ENCODE measurements around the gene GRID2.

GRID2 gene

DNA sequence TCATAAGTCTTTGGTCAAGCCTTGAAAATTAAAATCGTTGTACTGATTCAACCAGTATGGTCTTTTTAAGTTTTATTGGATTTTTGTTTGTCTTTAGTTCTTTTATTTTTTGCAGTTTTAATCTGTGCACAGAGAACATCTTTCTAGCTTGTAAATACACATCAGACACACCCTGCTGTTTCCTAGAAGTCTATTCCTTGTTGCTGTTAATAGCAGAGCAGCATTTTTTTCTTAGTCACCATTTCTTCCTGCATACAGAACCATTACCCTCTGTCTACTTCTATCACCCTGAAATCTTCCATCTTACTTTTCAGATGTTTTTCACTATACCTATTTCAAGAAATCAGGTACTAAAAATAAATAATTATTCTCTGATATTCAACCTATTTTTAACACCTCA lies 375.4 kb downstream of the GRID2 start:
- DNase-seq (ENCODE audit: low read depth): no peak

DNA sequence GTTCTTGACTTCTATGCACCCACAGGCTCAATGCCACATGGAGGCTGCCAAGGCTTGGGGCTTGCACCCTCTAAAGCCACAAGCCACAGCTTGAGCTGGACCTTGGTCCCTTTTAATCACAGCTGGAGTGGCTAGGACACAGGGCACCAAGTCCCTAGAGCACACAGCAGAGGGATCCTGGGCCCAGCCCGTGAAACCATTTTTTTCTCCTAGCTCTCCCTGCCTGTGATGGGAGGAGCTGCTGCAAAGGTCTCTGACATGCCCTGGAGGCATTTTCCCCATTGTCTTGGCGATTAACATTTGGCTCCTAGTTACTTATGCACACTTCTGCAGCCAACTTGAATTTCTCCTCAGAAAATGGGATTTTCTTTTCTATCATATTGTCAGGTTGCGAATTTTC lies 410.9 kb downstream of the GRID2 start:
- DNase-seq (ENCODE audit: low read depth): no peak

DNA sequence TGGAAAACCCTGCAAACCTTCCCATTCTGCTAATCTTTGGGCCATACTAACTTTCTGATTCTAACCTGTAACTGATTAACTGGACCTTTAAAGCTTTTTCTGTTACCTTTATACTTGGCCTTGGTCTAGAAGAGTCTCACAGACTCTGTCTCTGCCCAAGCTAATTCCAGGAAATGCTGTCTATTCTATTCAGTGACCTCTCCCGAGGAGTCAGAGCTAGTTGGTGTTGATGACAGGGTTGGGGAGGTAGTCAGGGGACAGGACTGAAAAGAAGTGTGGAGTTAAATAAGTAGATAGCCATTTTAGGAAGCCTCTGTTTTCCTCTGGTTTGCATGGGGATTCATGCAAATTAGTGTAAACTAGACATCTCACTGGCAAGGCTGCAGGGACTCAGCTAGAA lies 429.5 kb downstream of the GRID2 start:
- DNase-seq (ENCODE audit: low read depth): no peak

DNA sequence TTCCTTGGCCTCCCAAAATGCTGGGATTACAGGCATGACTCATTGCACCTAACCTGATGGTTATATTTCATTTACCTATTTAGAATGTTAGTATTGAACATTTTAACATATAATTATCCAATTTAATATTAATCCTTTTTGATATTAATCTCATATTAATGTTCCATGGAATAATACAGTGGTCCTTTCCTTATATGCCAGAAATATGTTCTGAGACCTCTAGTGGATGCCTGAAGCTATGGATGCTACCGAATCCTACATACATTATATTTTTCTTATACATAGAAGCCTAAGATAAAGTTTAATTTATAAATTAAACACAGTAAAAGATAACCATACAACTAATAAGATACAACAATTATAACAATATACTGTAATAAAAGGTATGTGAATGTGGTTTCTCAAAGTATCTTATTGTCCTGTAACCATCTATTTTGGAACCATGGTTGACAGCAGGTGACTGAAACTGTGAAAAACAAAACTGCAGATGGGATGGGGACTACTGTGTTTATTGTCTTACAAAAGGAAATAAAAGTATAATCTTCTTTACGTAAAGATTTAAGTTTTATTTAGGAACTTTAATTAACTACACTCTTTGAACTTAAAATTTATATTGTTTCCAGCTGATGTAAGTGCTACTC lies 431.4 kb downstream of the GRID2 start:
- DNase-seq (ENCODE audit: low read depth): no peak

GRCh38 chr4:92760433-92760832 lies 456.7 kb downstream of the GRID2 start:
- no peak for DNase-seq (ENCODE audit: low read depth)

DNA sequence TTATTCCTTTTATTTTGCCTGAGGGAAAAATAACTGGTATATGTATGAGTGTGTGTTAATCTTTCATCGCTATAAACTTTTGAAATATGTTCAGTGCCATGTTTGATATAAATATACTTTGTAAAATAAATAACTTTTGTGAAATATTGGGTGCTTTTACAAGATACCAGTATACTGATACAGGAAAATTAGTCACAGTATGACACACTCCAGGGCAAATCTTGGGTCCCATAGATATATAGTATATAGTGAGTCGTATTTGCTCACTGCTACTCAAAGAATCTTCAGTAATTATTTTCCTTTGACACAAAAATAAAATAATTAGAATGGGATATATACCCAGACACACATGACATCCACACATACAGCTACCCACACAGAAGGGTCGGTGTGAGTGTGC lies 472.3 kb downstream of the GRID2 start:
- no peak for DNase-seq (ENCODE audit: low read depth)

- no peak for DNase-seq (ENCODE audit: low read depth)
Observed at GRCh38 chr4:92789741-92790140, 486.0 kb downstream of the GRID2 start.

- DNase-seq (ENCODE audit: low read depth): no peak
Observed at GRCh38 chr4:92791871-92792440, 488.2 kb downstream of the GRID2 start.

- DNase-seq (ENCODE audit: low read depth): no peak
Observed at GRCh38 chr4:92809381-92809780, 505.6 kb downstream of the GRID2 start.

DNA sequence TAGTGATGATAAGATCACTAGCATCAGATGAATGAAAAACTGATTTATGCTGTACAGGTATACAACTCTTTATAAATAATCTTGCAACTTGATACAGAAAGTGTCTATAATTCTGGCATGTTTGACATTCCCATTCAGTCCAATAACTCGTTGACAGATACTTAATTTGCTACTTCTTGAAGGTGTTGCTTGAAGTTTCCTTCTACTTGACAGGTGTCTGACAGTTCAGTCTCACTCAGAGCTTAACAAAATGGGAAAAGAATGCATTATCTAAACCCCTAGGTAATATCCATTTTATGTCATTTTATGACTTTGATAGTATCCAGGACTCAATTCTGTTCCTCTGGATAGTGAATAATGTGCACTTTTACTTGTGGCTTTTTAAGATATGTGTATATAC lies 508.9 kb downstream of the GRID2 start:
- no peak for DNase-seq (ENCODE audit: low read depth)

GRCh38 chr4:92814677-92815076 lies 510.9 kb downstream of the GRID2 start:
- no peak for DNase-seq (ENCODE audit: low read depth)

DNA sequence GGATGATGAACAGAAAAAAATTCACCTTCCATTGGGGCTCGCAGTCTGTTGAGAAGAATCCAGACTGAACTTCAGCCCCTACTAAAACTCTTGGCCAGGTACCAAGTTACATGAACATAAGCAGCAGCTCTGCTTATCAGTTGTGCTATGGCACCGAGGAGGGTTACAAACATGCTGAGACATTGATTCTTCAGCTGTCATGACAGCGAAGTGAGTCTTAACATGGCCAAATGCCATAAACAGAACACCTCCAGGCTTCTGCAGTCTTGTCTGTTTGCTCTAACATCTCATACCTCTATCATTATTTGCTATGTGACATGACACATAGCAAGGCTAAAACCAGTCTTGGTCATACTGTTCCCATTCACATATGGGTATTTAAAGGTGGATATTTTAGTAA lies 521.5 kb downstream of the GRID2 start:
- DNase-seq (ENCODE audit: low read depth): no peak

DNA sequence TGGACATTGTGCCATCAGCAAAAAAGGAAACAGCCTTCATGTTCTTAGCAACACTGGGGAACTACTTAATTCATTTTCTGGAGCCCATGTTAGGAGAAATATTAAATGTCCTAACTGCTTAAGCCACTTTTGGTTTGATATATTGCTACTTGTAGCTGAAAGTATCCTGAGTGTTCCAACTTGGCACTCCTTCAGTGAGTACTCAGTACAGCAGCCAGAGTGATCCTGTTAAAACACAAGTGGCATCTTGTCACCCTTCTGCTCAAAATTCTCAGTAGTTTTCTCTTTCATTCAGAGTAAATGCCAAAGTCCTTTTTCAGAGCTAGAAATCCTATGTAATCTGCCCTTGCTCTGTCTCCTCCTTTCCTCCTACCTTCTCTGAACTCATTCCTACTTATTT lies 522.0 kb downstream of the GRID2 start:
- DNase-seq (ENCODE audit: low read depth): no peak

DNA sequence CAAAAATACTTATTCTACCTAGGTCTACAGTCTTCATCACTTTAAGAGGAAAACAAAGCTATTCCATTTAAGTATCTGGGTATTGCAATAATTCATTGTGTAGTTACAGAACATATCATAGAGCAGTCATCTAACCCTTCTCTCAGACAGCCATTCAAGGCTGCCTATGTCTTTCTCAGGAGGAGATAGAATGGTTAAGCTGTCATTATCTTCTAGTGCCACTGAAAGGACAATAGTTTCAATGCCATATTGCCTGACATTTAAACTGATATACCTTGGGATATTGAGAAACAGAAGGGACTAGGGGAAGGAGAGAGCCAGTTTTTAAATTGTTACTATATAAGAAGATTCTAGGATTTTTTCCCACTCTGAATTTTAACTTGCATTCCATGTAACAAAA lies 527.0 kb downstream of the GRID2 start:
- DNase-seq (ENCODE audit: low read depth): no peak

DNA sequence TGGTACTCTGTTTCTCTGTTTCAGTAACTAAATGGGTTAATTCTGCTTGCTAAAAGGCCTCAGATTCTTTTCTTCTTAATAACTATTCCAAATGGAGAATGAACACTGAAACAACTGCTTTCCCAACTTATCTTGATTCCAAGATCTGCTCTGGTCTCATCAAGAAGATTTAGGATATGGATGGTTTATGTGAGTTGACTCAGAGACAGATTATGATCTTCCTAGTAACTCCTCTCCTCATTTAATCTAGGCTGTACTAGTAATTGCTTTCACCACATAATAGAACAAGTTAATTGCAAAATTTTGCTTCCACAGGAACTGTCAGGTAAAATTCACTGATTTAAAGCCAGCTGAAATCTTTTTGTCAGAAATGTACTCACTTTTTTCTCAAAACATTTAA lies 537.1 kb downstream of the GRID2 start:
- DNase-seq (ENCODE audit: low read depth): no peak

GRCh38 chr4:92843784-92844183 lies 540.0 kb downstream of the GRID2 start:
- DNase-seq (ENCODE audit: low read depth): no peak

DNA sequence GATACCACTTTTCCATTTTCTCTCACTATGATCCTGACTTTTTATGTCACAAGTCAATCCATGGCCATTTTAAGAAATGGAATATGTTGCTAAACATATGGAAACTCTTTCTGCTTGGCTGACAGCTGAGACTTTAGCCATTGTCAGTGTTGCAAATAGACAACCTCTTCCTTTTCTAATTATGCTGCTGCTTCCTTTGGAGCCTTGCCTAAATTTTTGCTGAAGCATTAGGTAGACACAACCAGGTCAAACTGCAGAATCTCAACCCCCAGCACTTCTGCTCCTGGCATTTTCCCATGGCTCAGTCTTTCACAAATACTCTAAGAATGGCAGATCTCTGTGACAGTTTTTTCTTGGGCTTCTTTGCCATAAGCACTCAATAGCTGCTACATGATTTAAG lies 543.3 kb downstream of the GRID2 start:
- no peak for DNase-seq (ENCODE audit: low read depth)

DNA sequence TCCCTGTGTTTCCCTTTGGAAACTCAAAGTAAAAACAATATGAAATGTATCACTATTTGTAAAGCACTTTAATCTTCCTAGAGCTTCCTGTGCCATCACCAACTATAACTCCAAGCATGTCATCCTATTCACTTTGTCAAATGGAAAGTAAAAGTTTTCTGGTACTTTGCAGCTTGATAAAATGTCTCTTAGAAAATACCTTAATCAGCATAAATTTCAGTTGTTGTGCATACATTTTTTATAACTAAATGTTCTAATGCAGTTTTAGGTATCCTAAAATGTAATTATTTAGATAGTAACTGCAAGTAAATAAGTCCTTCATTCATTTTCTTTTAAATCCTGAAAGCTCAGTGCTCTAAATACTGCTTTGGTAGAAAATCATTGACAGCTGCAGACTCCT lies 558.7 kb downstream of the GRID2 start:
- DNase-seq (ENCODE audit: low read depth): no peak

DNA sequence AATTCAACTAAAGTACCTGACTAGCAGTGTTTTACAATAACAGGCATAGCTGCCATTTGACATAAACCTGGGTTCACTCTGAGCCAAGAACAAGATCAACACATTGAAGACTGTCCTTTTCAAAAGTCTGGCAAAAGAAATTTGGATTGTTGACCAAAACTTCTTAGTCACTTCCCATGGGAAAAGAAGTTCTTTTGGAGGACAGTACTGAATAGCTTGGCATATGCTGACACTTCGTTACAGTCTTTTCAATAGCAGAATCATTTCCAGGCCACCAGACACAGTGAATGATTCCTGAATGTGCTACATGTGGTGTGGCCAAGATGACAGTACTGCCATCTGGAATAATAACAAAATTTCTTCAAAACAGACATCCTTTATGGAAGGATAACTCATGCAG lies 560.3 kb downstream of the GRID2 start:
- DNase-seq (ENCODE audit: low read depth): no peak

DNA sequence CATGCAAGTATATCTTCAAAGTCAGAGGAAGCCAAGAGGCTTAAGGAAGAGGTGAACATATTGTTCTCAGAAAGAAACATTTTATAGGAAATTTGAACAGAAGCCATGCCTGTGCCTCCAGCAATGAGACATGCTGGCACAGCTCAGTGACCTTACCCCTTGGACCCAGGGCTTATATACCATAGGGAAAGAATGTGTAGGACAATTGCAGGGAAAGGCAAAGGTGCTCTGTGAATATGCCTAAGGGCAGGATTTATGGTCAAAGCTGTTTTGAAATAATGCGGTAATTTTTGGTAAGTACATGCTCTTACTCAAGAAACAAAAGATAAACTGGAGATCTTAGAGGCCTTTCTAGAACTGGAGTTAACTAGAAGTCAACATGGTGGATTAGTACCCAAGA lies 568.8 kb downstream of the GRID2 start:
- DNase-seq (ENCODE audit: low read depth): no peak

GRCh38 chr4:92885632-92886031 lies 581.9 kb downstream of the GRID2 start:
- DNase-seq (ENCODE audit: low read depth): no peak

DNA sequence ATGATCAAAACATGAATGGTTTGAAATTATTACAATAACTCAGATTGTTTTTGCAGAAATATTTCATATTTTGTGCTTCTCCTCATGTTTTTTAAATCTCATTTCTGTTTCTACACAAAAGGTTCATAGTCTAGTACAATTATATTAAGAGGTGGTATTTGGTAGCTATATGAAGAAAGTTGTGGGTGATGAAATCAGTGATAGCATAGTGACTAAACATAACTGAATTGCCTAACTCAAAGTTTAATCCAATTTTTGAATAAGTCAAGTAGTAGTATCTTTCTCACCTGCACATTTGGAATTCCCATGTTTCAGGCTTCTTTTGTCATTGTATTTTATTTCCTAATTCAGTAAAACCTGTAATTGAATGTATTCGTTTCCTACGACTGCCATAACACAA lies 648.7 kb downstream of the GRID2 start:
- no peak for DNase-seq (ENCODE audit: low read depth)

GRCh38 chr4:92952897-92953296 lies 649.1 kb downstream of the GRID2 start:
- DNase-seq (ENCODE audit: low read depth): no peak

DNA sequence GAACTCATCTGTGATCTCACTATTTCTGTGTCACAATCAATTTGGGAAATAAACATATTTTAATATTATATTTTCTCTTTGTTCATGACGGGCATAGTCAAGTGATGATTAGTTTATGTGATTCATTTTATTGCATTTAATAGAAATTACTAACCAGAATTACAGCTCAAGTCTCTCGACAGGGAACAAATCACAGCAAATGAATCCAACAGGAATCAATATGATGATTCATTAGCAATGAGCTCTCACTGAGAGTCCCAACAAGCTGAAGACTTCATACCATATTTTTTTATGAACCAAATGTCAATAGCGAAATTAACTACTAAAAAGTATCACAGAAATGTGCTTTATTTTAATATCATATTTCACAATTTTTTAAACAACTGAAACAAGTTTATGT lies 649.7 kb downstream of the GRID2 start:
- no peak for DNase-seq (ENCODE audit: low read depth)
